ENCODE data around the gene ATM.

DNA sequence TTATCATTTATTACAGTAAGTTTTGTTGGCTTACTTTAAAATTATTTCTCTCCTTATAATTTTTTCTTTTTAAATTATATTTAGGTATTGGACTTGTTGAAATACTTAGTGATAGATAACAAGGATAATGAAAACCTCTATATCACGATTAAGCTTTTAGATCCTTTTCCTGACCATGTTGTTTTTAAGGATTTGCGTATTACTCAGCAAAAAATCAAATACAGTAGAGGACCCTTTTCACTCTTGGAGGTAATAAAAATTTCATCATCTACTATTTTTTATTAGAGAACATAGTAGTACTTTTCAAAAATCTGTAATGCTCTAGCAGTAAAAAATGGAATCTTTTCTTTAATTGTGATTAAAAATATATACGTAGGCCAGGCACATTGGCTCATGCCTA, 70.4 kb downstream of the ATM start:
- TF ChIP-seq, protein P1, sequence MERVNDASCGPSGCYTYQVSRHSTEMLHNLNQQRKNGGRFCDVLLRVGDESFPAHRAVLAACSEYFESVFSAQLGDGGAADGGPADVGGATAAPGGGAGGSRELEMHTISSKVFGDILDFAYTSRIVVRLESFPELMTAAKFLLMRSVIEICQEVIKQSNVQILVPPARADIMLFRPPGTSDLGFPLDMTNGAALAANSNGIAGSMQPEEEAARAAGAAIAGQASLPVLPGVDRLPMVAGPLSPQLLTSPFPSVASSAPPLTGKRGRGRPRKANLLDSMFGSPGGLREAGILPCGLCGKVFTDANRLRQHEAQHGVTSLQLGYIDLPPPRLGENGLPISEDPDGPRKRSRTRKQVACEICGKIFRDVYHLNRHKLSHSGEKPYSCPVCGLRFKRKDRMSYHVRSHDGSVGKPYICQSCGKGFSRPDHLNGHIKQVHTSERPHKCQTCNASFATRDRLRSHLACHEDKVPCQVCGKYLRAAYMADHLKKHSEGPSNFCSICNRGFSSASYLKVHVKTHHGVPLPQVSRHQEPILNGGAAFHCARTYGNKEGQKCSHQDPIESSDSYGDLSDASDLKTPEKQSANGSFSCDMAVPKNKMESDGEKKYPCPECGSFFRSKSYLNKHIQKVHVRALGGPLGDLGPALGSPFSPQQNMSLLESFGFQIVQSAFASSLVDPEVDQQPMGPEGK (CRISPR knock-in tag; IDR thresholded peaks at IDR 0.05; ENCODE audit: borderline replicate concordance) = no peak
- TF ChIP-seq CSDC2 (CRISPR knock-in tag; IDR thresholded peaks at IDR 0.05) = no peak
- TF ChIP-seq, protein P2, sequence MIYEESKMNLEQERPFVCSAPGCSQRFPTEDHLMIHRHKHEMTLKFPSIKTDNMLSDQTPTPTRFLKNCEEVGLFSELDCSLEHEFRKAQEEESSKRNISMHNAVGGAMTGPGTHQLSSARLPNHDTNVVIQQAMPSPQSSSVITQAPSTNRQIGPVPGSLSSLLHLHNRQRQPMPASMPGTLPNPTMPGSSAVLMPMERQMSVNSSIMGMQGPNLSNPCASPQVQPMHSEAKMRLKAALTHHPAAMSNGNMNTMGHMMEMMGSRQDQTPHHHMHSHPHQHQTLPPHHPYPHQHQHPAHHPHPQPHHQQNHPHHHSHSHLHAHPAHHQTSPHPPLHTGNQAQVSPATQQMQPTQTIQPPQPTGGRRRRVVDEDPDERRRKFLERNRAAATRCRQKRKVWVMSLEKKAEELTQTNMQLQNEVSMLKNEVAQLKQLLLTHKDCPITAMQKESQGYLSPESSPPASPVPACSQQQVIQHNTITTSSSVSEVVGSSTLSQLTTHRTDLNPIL (CRISPR knock-in tag; IDR thresholded peaks at IDR 0.05; ENCODE audit: low read depth) = no peak
- no peak for TF ChIP-seq ZFP3 (CRISPR knock-in tag; IDR thresholded peaks at IDR 0.05)
- TF ChIP-seq ZNF70 (CRISPR knock-in tag; IDR thresholded peaks at IDR 0.05) = no peak
- TF ChIP-seq ZFP30 (CRISPR knock-in tag; IDR thresholded peaks at IDR 0.05) = no peak
- no peak for TF ChIP-seq ZNF565 (CRISPR knock-in tag; conservative IDR thresholded peaks at IDR 0.05; ENCODE audit: low read depth)
- TF ChIP-seq TCF4 (CRISPR knock-in tag; IDR thresholded peaks at IDR 0.05; ENCODE audit: borderline replicate concordance) = no peak

Measured in SK-N-SH treated with all-trans-retinoic acid at 6 μM for 48 hours (cell line).